Memory B cell (primary cell): Measurements from ENCODE around the gene ADRB1.

Experiments
- ATAC-seq: fragments of 150-1000 bp; cut with Tn5 transposase; 2 replicates; pipeline ENCODE4 v1.10.0; 2021; ENCODE audit warnings: low read depth, mild to moderate bottlenecking, moderate library complexity
- DNase-seq, 2 donors: peaks; one replicate each; pipeline ENCODE4 v3.0.0; 2022; ENCODE audit warnings: low spot score in 2 of 2
- H3K27ac Mint-ChIP-seq: one replicate; pipeline ENCODE4 v1.8.0; 2022; ENCODE audit warnings: mild to moderate bottlenecking, moderate library complexity, mixed read lengths
- H3K27me3 Mint-ChIP-seq: one replicate; pipeline ENCODE4 v1.8.0; 2022; ENCODE audit warnings: mixed read lengths
- H3K36me3 Mint-ChIP-seq: one replicate; pipeline ENCODE4 v1.8.0; 2022; ENCODE audit warnings: mild to moderate bottlenecking, mixed read lengths
- H3K4me1 Mint-ChIP-seq: one replicate; pipeline ENCODE4 v1.8.0; 2022; ENCODE audit warnings: mixed read lengths
- H3K4me3 Mint-ChIP-seq: one replicate; pipeline ENCODE4 v1.8.0; 2022; ENCODE audit warnings: mild to moderate bottlenecking, moderate library complexity, mixed read lengths
- H3K9me3 Mint-ChIP-seq: one replicate; pipeline ENCODE4 v1.8.0; 2022; ENCODE audit warnings: mixed read lengths

The ADRB1 gene

DNA sequence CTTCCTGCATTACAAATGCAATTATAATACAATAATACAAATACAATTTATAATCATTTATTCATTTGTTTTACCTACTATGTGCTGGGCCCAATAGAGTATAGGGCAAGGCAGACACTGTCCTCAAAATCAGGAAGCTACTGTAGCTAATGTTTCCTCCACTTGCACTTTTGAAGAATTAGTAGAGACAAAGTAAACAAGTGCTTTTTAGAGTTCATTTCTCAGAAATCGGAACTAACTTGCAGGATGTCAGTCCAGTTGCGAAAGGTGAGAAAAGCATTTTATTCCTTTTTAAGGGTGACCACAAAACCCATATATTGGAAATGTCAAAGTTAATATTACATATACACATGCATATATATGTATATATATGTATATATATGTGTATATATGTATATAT, 14.2 kb downstream of the ADRB1 start:
- ATAC-seq, result no peak
- H3K27ac Mint-ChIP-seq, result no peak overlapping the region

GRCh38 chr10:114058297-114058696, 14.6 kb downstream of the ADRB1 start:
- Mint-ChIP-seq H3K27me3 (no peaks in the 10 kb centered on the region), H3K27ac (no peak overlapping the region), H3K9me3 (no peaks in the 10 kb centered on the region)

More for the DNA sequence above, 14.2 kb downstream of the ADRB1 start:
- no peaks in the 10 kb centered on the region for H3K27me3 Mint-ChIP-seq
- H3K36me3 Mint-ChIP-seq, result no peaks in the 10 kb centered on the region
- H3K9me3 Mint-ChIP-seq, result no peaks in the 10 kb centered on the region
- H3K4me1 Mint-ChIP-seq, result peaks cover under 1% of the 10 kb centered on the region
- no peak for DNase-seq
- no peak overlapping the region for H3K4me3 Mint-ChIP-seq

GRCh38 chr10:114059561-114059960, 15.9 kb downstream of the ADRB1 start:
- ATAC-seq (no peak), DNase-seq (no peak)
- peaks cover 7% of the 10 kb centered on the region for H3K4me1 Mint-ChIP-seq
- H3K27ac Mint-ChIP-seq, result no peak overlapping the region
- no peaks in the 10 kb centered on the region for H3K36me3 Mint-ChIP-seq
- H3K4me3 Mint-ChIP-seq, result no peak overlapping the region
- H3K27me3 Mint-ChIP-seq, result no peaks in the 10 kb centered on the region
- no peaks in the 10 kb centered on the region for H3K9me3 Mint-ChIP-seq

More at GRCh38 chr10:114058297-114058696, 14.6 kb downstream of the ADRB1 start:
- H3K4me1 Mint-ChIP-seq, result peaks cover 3% of the 10 kb centered on the region
- DNase-seq (no peak), ATAC-seq (no peak)
- no peaks in the 10 kb centered on the region for H3K36me3 Mint-ChIP-seq
- no peak overlapping the region for H3K4me3 Mint-ChIP-seq

- Mint-ChIP-seq H3K4me1 (peaks cover 7% of the 10 kb centered on the region), H3K27ac (no peak overlapping the region), H3K27me3 (no peaks in the 10 kb centered on the region), H3K9me3 (no peaks in the 10 kb centered on the region), H3K4me3 (no peak overlapping the region), H3K36me3 (no peaks in the 10 kb centered on the region)
- DNase-seq (no peak), ATAC-seq (no peak)
These were observed 16.8 kb downstream of the ADRB1 start for GRCh38 chr10:114060456-114060855.

DNA sequence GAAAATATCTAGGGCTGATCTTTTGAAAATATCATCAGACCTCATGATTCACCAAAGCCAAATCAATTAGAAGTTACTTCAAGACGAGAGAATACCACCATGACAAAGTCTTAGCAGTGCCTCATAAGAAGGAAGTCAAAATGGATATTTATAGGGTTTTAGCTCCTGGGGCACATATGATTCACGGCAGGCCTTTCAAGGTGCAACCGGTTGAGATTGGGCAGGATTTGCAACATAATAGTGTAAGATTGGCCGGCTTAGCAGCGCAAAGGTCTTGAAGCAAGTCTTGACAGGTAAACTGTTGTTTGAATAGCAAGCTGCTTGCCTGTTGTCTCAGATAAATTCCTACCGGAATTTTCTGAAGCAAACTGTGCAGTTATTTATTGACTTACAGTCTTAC, 17.5 kb downstream of the ADRB1 start:
- H3K4me3 Mint-ChIP-seq, result no peak overlapping the region

DNA sequence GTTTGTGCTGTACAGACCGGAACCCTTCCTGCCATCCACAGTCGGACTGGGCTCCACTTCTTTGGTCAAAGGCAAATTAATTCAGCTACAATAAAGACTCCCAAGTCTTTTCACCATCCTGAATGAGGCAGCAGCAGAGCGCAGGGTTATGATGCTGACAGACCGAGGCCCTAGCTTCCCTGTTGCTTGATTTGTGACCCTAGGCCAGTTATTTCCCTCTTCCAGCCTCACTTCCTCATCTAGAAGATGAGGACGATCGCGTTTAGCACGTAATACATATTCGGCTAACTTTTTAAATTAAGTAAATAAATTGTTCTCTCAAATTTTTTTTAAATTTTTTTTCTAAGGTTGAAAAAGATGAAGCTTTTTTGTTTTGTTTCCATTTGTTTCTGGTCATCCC, 18.1 kb downstream of the ADRB1 start:
- H3K27ac Mint-ChIP-seq, result no peak overlapping the region
- H3K36me3 Mint-ChIP-seq, result no peaks in the 10 kb centered on the region
- DNase-seq (no peak), ATAC-seq (no peak)
- H3K4me3 Mint-ChIP-seq, result no peak overlapping the region
- peaks cover 7% of the 10 kb centered on the region for H3K4me1 Mint-ChIP-seq
- H3K27me3 Mint-ChIP-seq, result no peaks in the 10 kb centered on the region
- no peaks in the 10 kb centered on the region for H3K9me3 Mint-ChIP-seq

More for the DNA sequence above, 17.5 kb downstream of the ADRB1 start:
- no peak for ATAC-seq
- Mint-ChIP-seq H3K9me3 (no peaks in the 10 kb centered on the region), H3K36me3 (no peaks in the 10 kb centered on the region), H3K27me3 (no peaks in the 10 kb centered on the region), H3K27ac (no peak overlapping the region), H3K4me1 (peaks cover 7% of the 10 kb centered on the region)
- DNase-seq, result no peak

DNA sequence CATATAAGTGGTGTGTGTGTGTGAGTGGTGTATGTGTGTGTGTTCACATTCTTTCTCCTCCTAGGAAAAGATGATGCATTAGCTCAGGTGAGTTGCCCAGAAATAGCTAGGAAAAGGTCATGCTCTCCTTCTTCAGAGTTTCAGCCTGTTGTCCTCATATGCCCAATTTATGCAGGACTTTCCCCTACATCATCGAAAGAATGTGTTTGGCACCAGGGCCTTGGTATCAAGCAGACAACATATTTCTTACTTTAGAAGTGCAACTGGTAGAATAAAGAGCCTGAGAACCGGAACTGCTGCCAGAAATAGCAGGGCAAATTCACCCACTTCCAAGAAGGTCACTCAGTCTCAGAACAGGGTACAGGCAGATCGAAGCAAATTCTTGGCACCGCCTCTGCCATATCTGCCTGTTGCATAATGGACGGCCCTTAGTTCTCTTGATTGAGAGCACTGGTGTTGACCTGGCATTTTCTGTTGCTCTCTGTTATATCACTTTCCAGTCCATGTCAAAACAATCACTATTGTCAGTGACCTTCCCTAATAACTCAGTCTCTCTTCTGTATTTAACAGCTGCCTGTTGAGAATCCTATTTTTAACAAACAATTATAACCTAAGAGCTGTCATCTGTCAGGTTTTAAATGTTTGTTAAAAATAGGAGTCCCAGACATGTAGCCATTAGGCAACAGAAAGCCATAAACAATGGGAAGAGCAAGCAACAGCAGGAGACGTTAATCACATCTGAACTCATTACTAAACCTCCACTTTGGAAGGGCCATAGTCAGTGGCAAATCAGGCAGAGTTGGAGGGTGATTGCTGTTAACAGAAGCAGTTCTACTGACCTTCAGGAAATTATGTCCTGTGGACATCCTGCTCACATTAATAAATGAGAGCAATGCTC, 20.7 kb downstream of the ADRB1 start:
- no peaks in the 10 kb centered on the region for H3K27me3 Mint-ChIP-seq

GRCh38 chr10:114065049-114065435, 21.4 kb downstream of the ADRB1 start:
- no peak for ATAC-seq
- Mint-ChIP-seq H3K9me3 (no peaks in the 10 kb centered on the region), H3K4me1 (peaks cover 16% of the 10 kb centered on the region), H3K27me3 (no peaks in the 10 kb centered on the region), H3K4me3 (no peak overlapping the region), H3K27ac (no peak overlapping the region), H3K36me3 (no peaks in the 10 kb centered on the region)
- no peak for DNase-seq

More for the DNA sequence above, 20.7 kb downstream of the ADRB1 start:
- H3K36me3 Mint-ChIP-seq, result no peaks in the 10 kb centered on the region
- no peak overlapping the region for H3K27ac Mint-ChIP-seq
- DNase-seq (no peak), ATAC-seq (no peak)
- peaks cover 14% of the 10 kb centered on the region for H3K4me1 Mint-ChIP-seq
- H3K4me3 Mint-ChIP-seq, result no peak overlapping the region
- no peaks in the 10 kb centered on the region for H3K9me3 Mint-ChIP-seq

DNA sequence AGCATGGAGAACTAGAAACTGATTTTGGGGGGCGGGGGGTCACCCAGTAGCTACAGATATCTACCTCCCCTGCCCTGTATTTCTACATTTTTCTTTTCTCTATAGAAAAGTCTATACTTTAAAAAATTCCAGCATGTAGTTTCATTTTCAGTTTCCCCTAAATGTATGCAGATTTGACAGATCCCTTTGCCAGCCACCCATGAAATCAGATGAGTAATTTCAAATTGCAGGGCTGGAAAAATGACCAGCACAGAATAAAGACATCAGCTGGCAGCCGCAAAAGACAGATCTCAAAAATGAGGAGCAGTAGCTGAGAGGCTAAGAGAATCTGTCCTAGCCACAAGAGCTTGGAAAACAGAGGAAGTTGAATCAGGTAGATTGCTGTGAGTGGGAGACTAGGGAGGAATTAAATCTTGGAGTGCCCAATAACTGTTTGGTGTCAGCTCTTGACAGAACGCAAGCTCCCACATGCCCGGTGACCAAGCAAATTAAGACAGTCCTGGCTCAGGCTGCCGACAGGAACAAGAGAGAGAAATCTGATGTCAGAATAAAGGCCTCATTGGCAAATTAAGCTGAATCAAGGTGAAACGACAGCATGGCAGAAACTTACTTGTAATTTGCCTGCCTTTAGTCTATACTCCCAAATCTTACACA, 24.5 kb downstream of the ADRB1 start:
- no peak for DNase-seq
- H3K27me3 Mint-ChIP-seq, result no peaks in the 10 kb centered on the region
- no peak for ATAC-seq
- H3K27ac Mint-ChIP-seq, result no peak overlapping the region
- H3K36me3 Mint-ChIP-seq, result no peaks in the 10 kb centered on the region
- no peaks in the 10 kb centered on the region for H3K9me3 Mint-ChIP-seq
- H3K4me3 Mint-ChIP-seq, result no peak overlapping the region
- H3K4me1 Mint-ChIP-seq, result peaks cover 32% of the 10 kb centered on the region

GRCh38 chr10:114070710-114071109, 27.0 kb downstream of the ADRB1 start:
- no peaks in the 10 kb centered on the region for H3K36me3 Mint-ChIP-seq
- no peaks in the 10 kb centered on the region for H3K27me3 Mint-ChIP-seq
- DNase-seq, result no peak
- peak overlapping the region; percentile 66 for H3K27ac Mint-ChIP-seq
- H3K4me3 Mint-ChIP-seq, result peak overlapping the region; percentile 52
- peak; percentile 63 for ATAC-seq
- H3K9me3 Mint-ChIP-seq, result no peaks in the 10 kb centered on the region
- H3K4me1 Mint-ChIP-seq, result peaks cover 36% of the 10 kb centered on the region

DNA sequence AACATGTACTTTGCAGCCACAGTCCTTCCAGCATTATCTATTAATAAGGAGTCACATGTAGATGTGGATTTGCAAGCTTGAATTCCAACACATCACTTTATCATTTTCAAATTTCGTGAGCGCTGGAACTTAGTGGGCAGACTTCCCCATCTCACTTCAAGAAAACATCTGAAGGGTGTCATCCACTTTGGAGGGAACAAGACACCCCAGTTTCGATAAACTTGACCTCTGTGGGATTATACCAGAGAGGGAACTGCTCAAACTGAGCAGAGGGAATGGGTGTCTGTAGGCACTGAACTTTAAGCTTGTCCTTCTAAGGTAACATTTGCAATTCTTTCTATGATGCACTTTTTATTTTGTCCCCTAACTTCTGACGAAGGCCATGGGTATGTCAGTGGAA, 27.5 kb downstream of the ADRB1 start:
- Mint-ChIP-seq H3K27ac (peak overlapping the region; percentile 66), H3K4me3 (no peak overlapping the region), H3K27me3 (no peaks in the 10 kb centered on the region), H3K9me3 (no peaks in the 10 kb centered on the region), H3K4me1 (peaks cover 36% of the 10 kb centered on the region), H3K36me3 (no peaks in the 10 kb centered on the region)
- DNase-seq, result no peak
- peak; percentile 40 for ATAC-seq

DNA sequence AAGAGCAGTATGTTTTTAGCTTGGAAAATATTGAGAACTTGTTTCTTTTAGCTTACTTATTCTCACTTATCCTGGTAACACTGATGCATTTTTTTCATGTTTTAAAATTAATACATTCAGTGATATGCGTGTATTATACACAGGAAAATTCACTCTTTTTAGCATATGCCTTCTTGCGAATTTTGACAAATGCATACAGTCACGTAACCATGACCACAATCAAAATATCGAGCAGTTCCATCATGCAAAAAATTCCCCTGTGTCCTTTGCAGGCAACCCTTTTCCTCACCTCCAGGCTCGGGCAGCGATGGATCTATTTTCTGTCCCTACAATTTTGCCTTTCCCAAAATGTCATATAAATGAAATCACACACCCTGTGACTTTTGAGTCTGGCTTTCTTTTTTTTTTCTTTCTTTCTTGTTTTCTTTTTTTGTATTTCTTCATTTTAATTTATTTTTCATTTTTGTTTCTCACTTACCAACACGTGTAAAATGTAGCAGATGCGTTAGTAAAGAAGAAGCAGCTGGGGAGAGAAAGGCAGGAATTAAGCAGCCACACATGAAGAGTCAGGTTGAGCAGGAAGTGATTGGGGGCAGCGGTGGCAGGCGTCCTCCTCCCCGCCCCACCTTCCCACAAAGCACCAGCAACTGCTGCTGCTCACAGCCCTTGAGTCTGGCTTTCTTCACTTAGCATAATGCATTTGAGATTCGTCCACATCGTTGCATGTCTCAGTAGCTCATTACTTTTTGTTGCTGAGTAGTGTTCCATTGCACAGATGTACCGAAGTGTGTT, 29.9 kb downstream of the ADRB1 start:
- DNase-seq, result no peak
- Mint-ChIP-seq H3K36me3 (no peaks in the 10 kb centered on the region), H3K27ac (no peak overlapping the region), H3K9me3 (no peaks in the 10 kb centered on the region), H3K4me1 (peaks cover 44% of the 10 kb centered on the region), H3K27me3 (no peaks in the 10 kb centered on the region), H3K4me3 (no peak overlapping the region)
- peak; percentile 75 for ATAC-seq

DNA sequence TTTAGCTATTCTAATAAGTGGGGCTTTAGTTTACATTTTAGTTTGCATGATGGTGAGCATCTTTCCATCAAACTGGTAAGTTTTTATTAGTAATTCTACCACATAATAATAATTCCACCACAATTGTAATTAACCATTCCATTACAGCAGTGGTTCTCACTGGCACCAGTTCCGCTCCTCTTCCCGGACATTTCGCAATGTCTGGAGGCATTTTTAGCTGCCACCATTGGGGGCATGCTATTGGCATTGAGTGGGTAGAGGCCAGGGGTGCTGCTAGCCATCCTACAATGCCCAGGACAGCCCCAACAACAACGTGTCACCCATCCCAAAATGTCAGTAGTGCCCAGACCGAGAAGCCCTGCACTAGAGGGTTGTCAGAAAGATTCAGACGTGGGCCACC, 31.4 kb downstream of the ADRB1 start:
- Mint-ChIP-seq H3K27me3 (peaks cover 2% of the 10 kb centered on the region), H3K4me1 (peaks cover 42% of the 10 kb centered on the region), H3K36me3 (no peaks in the 10 kb centered on the region), H3K27ac (no peak overlapping the region), H3K9me3 (no peaks in the 10 kb centered on the region), H3K4me3 (no peak overlapping the region)
- DNase-seq, result no peak
- ATAC-seq, result no peak

GRCh38 chr10:114077347-114077746, 33.7 kb downstream of the ADRB1 start:
- Mint-ChIP-seq H3K4me1 (peaks cover 32% of the 10 kb centered on the region), H3K27me3 (peaks cover 2% of the 10 kb centered on the region), H3K27ac (no peak overlapping the region), H3K36me3 (no peaks in the 10 kb centered on the region), H3K4me3 (no peak overlapping the region), H3K9me3 (no peaks in the 10 kb centered on the region)
- no peak for DNase-seq
- peak; percentile 27 for ATAC-seq
